GM19467 (cell line): Measurements from ENCODE around the gene NAA15.
A peak's percentile ranks its signal among the peaks of the same experiment; 100 is the strongest.
"Not testable (repeated sequence)": the region's sequence is repeated elsewhere in the genome, so short reads cannot be mapped to it uniquely, and the experiment has no call there.

ENCODE experiments used
- ATAC-seq: cut with Tn5 transposase; IDR thresholded peaks from one replicate; pipeline ENCODE4 v1.9.1; 2021; ENCODE audit warnings: mild to moderate bottlenecking, moderate library complexity; ENCODE audit not compliant: unreplicated experiment

NAA15 gene

DNA sequence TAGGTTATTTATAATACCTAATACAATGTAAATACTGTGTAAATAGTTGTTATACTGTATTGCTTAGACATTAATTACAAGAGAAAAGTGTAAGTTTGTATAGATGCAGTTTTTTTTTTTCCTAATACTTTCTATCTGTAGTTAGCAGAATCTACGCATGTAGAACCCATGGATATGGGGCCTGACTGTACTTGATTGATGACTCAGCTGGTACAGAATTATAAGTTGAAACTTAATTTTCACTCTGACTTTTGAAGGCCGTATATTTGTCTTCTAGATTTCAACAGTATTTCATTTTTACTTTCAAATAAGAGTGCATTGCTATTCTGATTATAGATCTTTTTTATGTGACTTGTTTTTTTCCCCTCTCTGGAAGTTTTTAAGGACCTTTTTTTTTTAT, 31.7 kb downstream of the NAA15 start:
- ATAC-seq: no peak

GRCh38 chr4:139337612-139338011, 36.3 kb downstream of the NAA15 start:
- no peak for ATAC-seq

DNA sequence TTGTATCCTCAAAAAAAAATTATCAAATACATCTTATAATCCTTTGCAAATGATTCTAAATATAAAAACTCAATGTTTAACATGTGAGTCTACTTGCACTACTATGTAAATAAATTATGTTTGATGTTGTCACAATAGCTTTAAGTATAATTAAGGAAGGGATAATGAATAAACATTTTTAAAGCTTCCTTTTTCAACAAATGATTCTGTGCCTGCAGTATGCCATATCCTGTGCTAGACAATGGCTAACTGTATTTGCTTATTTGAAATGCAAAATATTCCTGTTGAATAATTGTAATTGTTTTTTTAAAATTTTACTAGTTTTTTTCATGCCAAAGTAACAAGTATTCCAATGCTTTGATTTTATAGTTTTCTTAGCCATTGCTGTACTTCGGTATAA, 60.0 kb downstream of the NAA15 start:
- no peak for ATAC-seq

- ATAC-seq: no peak
These were observed 66.3 kb downstream of the NAA15 start for GRCh38 chr4:139367421-139368090.

DNA sequence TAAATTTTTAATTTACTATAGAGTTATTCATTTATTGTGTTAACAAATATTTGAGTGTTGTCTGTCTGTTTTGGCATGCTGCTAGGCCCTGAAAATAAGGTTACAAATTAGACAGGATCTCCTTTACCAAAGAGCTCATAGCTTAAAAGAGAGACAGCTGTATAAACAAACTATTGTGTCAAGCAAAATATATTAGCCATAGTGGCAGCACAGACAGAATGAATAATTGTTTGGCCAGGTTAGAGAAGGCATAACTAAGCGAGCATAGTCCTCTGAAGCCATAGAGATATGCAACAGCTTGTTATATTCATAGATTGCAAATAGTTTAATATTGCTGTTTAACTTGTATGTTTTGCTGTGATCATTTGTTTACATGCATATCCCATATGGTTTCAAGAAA, 67.7 kb downstream of the NAA15 start:
- ATAC-seq: no peak

- no peak for ATAC-seq
These were observed 72.9 kb downstream of the NAA15 start for GRCh38 chr4:139374251-139374650.

- ATAC-seq: no peak
These were observed 85.1 kb downstream of the NAA15 start for GRCh38 chr4:139386421-139386820.

- no peak for ATAC-seq
These were observed 87.8 kb downstream of the NAA15 start for GRCh38 chr4:139389102-139389501.

DNA sequence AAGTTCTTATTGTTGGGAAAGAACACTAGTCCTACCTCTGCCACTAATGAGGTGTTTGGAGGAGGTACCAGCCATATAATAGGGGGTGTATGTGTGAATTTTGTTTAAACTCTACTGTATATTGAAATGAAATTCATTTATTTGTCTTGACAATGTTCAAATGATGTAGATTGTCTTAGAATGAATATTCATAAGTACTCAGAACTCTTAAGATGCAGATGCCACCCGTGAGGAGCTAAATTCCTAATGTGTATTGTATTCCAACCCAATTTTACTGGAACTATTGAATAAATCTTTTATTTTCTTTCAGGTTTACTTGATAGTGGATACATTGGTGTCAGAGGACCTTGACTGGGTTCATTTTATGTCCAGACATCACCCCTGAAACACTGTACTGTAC, 88.7 kb downstream of the NAA15 start:
- ATAC-seq: no peak

DNA sequence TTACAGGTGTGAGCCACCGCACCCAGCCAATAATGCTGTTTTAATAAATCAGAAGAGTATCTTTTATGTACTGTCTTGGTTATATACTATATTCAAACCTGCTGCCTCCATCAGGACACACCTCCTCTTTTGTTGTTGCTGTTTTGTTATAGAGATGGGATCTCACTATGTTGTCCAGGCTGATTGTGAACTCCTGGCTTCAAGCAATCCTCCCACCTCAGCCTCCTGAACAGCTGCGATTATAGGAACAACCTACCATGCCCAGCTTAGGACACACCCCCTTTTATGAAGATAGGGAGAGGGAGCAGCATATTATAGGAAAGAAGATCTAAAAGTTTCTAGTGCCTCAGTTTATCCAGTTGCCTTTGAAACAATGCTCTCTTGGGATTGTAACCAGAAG, 90.4 kb downstream of the NAA15 start:
- ATAC-seq: no peak

DNA sequence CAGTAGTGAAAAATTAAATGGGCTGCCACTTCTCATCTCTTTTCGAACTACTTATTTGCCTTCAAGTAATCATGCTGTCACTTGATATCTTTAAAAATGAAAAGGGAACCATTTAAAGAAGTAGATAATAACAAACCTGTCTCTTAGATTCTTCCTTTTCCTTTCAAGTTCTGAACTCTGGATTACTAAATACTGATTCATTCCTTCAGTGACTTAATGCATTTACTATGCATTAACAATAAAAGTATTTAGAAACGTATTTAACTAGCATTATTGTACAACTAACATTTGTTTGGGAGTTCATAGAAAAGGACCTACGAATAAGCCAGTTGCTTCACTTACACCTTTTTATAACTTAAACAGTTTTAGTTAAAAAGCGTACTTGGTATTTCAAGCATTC, 91.5 kb downstream of the NAA15 start:
- no peak for ATAC-seq

DNA sequence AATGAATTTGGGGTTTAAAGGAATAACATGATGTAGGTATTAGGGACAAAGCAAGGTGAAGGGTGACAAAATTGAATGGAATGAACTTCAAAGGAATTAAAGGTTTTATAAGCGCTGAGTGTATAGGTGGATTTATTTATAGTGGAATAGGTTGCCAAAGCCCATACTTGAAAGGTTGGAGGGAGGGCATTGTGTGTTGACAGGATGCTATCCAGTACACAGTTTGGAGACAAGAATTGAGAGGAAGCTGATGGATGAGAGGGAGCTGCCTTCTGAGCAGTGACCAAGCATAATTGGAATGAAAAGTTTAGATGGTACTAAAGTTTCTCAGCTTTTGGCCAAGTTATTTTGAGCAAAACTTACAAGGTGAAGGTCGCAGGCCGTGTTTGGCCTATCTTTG, 100.1 kb downstream of the NAA15 start:
- ATAC-seq: no peak

- ATAC-seq: no peak
These were observed 101.1 kb downstream of the NAA15 start for GRCh38 chr4:139402436-139402835.

DNA sequence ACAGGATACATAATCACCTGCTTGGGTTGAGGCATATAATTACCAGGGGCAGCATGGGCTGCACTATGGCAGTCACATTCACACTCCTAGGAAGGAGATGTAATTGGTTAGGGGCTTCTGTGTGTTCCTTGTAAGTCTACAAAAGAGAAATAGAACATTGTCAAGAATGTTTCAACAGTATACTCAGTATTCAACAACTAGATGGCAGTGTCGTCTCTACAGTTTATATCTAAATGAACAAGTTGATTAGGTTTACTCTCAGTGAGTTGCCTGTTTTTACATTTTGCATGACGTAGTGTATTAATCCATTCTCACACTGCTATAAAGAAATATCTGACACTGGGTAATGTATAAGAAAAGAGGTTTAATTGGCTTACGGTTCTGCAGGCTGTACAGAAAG, 102.2 kb downstream of the NAA15 start:
- ATAC-seq: no peak

- no peak for ATAC-seq
These were observed 109.0 kb downstream of the NAA15 start for GRCh38 chr4:139410312-139410711.

GRCh38 chr4:139414671-139415210, 113.4 kb downstream of the NAA15 start:
- not testable (repeated sequence) for ATAC-seq

DNA sequence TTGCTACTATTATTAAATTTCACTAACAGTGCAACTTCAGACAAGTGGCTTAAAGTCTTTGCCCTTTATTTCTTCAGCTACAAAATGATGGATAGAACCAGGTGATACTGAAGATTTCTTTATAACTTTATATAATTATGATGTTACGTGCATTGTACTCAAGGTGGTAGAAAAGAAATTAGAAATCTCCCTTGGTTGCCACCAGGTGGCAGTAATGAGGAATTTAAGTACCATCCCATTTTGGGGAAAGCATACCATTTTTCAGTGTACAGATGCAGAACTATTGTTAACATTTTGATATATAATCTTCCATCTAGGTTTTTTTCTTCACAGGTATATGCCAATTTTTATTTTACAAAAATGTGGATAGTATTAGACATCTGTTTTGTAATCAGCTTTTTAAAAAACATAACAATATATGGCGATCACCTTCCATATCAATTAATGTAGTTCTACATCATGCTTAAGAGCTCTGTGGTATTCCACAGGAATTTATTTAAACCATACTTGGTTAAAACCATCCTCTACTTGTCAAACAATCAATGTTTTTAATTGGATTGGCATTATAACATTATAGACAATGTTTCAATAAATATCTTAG, 114.9 kb downstream of the NAA15 start:
- ATAC-seq: no peak

DNA sequence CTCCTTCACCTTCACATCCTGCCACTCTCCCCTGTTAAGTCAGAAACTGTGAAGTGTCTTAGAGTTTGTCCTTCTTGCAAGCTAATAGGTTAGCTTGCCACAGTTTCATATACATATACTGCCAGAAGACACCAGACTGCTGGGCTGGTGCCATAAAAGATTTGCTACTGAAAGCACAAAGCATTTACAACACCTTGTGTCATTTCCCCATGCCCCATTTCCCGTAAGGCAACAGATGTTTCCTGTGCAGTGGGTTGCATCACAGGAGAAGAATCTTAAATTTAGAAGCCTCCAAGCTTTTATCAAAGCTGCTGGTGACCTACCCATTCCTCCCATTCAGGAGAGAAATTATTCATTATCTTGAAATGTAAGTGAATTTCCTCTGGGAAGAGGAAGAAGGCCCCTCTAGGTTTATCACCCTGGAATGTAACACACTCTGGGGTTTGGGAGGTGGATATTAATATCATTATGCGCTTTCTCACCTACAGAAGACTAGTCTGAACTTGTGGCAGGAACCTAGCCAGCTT, 118.1 kb downstream of the NAA15 start:
- ATAC-seq: peak; percentile 85

DNA sequence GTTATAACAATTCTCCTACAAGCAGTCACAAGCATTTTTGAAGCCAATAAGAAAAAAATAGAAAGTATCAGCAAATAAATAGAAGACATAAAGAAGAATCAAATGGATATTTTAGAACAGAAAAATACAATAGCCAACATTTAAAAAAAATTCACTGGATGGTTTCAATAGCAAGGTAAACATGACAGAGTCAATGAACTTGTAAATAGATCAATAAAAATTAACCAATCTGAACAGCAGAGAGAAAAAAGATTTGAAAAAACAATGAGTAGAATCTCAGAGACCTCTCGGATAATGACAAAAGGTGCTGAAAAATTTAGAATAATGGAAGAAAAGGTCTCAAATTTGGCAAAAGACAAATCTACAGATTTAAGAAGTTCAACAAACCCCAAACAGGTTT, 119.3 kb downstream of the NAA15 start:
- no peak for ATAC-seq

DNA sequence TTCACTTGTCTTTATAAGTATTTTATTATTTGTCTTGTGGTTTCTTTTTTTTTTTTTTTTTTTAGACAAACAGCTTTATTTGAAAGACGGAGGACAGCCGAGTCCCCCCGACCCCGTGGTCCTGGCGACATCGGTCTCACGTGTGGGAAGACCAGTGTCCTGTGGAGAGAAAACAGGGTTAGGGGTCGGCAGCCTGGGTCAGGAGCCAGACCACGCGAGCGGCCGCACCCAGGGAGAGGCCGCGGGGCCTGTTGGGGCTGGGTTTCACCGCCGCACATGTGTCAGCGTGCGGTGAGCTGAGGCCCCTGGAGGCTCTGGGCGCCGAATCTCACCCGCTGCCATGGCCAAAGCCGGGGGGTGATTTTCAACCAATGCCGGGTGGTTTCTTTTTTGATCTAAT, 134.8 kb downstream of the NAA15 start:
- no peak for ATAC-seq

DNA sequence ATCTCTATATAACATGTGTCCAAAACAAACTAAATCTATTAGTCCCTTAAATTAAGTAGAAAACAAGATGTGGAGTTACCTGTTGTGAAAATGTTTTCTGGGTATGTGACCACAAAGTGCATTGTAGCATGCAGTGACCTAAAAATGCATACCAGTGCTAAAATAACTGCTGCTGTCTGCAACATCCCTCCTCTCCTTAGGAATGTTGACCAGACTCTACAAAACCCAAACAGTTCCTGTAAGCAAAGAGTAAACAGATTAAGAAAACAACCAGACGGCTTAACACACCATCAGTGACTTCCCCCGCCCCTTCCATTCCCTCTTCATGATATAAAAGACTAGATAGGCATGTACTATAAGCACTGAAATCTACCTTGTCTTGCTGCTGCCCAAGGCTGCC, 136.8 kb downstream of the NAA15 start:
- no peak for ATAC-seq

GRCh38 chr4:139441029-139441428, 139.7 kb downstream of the NAA15 start:
- no peak for ATAC-seq
